ENCODE results near the gene LRR1.
"Not testable (repeated sequence)": the region's sequence is repeated elsewhere in the genome, so short reads cannot be mapped to it uniquely, and the experiment has no call there.

Gene LRR1

DNA sequence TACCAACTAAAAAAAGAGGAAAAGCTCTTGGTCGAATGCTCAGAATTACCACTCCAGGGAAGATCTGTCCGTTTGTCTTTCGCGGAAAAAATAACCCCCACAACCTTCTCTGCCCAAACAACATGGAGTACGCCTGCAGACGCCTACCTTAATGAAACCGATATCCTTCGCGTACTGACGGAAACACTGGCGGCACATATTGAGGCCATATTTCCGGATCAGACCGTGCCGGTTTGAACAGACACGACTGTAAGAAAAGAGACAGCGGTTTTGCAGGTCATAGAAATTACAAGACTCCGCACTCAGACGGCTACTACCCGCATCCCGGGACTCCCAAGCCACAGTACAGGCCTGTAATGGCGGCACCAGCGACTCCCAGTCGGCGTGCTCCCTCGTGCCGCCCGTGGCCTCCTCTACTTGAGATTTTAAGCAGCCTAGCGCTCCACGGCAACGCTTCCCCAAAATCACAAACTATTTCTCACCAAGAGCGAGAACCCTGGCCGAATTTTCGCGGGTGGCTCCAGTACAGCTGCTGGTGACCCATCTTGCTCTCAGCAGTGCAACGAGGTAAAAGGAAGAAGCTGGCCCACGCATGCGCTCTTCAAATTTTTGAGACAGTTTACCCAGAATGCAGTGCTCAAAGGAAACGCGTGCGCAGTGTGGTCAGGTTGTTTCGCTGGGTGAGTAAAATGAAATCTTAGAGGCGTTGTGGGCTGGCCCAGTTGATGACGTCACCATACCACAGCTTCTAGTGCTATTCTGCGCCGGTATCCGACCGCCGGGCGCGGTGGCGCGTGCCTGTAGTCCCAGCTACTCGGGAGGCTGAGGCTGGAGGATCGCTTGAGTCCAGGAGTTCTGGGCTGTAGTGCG is 12.7 kb upstream of the LRR1 start, which contains the start of gene RPS29:
TSS of gene RPS29 (minus strand) at position 578 of the 870 bp plus-strand sequence. CDS start at position 544, 34 bp downstream.
- in situ Hi-C loops (cut with MboI; ENCODE audit: low sequenced_read_pairs), result no loop called here

DNA sequence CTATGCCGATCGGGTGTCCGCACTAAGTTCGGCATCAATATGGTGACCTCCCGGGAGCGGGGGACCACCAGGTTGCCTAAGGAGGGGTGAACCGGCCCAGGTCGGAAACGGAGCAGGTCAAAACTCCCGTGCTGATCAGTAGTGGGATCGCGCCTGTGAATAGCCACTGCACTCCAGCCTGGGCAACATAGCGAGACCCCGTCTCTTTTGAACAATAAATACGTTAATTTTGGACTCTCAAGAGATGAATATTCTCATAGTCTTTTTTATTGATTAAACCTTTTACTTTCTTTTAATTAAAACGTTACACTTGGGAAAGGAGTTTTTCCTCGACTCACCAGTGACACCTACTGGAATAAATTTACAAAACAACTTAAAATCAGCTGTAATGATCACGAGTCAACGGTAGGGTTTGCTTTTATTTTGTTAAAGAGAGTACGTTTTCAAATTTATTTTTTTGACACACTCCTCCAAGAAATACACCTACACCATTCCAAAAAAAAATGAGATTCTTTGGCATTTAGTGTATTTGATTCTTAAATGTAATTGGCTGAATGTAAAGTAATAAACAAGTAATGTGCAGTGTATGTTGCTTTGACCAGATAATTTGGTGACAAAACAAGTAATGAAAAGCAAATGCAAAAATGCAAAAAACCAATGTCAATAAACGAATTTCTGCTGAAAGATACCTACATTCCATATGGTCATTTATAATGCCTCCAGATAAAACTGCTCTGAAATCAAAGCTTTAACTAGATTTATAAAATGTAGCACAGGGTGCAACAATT is 11.9 kb upstream of the LRR1 start:
- in situ Hi-C loops (cut with MboI; ENCODE audit: low sequenced_read_pairs), result no loop called here

DNA sequence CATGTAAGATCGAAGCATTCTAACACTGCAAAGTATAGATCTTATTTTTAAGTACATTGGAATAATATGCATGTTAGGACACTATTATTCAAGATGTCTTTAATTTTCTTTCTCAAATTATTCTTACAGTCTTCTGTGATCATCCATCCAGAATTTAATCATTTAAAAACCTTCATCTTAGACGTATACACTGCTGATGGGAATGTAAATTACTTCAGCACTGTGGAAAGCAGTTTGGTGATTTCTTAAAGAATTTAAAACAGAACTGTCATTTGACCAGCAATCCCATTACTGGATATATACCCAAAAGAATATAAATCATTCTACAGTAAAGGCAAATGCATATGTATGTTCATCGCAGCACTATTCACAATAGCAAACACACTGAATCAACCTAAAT is 9.4 kb upstream of the LRR1 start:
- in situ Hi-C loops (cut with MboI; ENCODE audit: low sequenced_read_pairs), result no loop called here

DNA sequence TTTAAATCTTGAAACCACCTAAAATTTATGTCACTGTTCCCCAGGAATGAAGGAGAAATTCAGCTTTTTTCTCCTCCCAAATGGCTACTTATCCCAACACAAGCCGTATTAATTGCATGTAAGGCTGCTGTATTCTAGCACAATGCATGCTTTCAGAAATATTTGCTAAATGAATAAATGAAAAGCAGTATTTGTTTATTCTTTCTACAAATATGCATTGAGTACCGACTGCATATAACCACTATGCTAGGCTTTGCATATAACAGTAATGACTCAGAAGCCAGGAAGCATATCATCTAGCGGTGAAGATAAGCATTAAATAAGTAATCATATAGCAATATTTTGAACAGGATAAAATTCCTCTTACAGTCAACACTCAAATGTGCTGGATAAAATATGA is 5.7 kb upstream of the LRR1 start:
- in situ Hi-C loops (cut with MboI; ENCODE audit: low sequenced_read_pairs), result no loop called here

DNA sequence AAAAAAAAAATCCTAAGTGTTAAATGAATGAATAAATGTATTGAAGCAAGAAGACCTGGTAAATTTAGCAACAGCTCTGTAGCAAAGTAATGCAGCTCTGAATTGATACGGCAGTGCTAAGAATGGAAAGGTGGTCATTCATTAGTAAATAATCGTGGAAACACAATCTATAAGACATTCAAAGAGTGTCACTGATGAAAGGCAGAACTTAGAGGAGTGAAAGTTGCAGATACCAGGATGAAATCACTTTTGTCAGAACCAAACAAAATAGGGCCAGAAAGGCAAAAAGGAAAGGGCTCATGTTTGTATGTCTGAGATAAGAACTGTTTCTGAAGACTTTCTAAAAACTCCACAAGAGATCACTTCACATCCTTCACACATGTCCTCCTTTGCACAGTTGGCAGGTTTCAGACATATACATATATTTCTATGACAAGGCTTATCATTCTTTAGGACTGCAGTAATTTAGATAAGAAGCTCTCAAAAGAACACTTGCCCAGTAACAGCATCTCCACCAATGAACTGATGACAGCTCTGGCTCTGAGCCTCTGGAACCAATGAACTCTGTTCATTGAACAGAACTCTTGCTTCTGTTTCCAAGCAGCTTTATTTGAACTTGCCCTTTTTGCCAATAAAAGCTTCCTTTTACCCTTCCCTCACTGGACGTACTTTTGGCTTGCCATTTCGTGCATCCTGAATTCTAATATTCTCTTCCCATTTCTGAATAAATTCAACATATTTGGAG is 4.2 kb upstream of the LRR1 start:
- in situ Hi-C loops (cut with MboI; ENCODE audit: low sequenced_read_pairs), result no loop called here

DNA sequence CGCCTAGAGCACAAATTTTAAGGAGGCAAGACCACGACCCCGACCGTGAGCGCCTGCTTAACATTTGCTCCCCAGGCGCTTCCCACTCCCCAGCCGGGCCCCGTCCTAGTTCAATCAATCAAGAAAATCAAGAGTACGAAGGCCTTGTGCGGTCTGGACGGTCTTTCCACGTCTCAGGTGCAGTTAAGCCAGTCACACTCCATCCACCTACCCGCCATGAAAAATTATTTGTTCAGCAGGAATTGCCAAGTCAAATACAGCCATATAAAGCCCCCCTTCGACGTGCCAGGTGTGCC is 603 bp upstream of the LRR1 start:
- in situ Hi-C loops (cut with MboI; ENCODE audit: low sequenced_read_pairs), result no loop called here

DNA sequence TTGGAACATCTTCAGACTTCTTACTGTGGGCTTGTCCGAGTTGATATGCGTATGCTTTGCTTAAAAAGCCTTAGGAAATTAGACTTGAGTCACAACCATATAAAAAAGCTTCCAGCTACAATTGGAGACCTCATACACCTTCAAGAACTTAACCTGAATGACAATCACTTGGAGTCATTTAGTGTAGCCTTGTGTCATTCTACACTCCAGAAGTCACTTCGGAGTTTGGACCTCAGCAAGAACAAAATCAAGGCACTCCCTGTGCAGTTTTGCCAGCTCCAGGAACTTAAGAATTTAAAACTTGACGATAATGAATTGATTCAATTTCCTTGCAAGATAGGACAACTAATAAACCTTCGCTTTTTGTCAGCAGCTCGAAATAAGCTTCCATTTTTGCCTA is 8.8 kb downstream of the LRR1 start:
- in situ Hi-C loops (cut with MboI; ENCODE audit: low sequenced_read_pairs), result no loop called here

DNA sequence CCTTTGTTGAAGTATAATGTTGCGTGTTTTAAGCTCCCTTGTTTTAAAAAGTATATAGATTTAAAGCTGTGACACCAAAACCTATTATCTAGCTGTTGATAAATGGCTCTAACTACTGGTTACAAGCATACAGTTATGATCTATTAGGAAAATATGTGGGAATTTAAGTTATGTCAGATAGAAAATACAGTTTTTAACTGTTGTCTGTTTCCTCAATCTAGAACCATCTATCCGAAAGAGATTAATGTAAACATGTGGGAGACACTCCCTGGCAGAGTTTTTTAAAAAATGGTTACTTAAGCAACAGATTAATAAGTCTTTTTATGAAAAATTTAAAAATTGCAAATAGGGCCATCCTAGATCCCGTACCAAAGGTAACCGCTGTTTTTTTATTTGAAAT is 13.5 kb downstream of the LRR1 start:
- in situ Hi-C loops (cut with MboI; ENCODE audit: low sequenced_read_pairs), result no loop called here

DNA sequence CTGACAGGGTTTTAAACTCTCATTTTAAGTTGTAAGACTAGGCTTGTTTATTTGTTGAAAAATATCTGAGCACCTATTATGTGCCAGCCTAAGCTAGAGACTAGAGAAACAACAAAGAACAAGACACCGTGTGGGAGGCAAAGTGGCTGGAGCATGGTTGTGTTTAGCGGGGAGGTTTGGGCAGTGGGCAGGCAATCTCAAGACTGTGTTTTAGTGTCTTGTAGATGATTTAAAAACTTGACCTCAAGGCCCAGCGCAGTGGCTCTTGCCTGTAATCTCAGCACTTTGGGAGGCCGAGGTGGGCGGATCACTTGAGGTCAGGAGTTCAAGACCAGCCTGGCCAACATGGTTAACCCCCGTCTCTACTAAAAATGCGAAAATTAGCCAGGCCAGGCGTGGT is 13.9 kb downstream of the LRR1 start:
- in situ Hi-C loops (cut with MboI; ENCODE audit: low sequenced_read_pairs), result no loop called here

DNA sequence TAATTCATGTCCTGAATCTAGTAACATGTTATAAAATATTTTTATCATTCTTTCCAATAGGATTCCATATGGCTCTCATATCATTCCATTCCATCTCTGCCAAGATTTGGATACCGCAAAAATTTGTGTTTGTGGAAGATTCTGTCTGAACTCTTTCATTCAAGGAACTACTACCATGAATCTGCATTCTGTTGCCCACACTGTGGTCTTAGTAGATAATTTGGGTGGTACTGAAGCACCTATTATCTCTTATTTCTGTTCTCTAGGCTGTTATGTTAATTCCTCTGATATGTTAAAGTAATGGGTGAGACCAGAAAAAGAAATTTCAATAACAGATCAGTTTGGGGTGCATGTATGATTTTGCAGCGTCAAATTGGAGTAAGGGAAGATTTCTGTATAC is 15.5 kb downstream of the LRR1 start:
- in situ Hi-C loops (cut with MboI; ENCODE audit: low sequenced_read_pairs), result no loop called here

DNA sequence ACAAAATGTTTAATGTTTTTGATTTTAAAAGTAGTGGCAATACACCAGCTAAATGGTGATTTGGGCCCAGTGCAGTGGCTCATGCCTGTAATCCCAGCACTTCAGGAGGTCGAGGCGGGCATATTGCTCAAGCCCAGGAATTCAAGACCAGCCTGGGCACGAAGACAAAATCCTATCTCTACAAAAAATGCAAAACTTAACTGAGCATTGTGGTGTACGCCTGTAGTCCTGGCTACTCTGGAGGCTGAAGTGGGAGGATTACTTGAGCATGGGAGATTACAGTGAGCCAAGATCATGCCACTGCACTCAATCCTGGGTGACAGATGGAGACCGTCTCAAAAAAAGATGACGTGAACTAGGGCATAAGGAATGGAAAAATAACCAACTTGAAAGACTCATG is 17.0 kb downstream of the LRR1 start:
- in situ Hi-C loops (cut with MboI; ENCODE audit: low sequenced_read_pairs), result no loop called here

DNA sequence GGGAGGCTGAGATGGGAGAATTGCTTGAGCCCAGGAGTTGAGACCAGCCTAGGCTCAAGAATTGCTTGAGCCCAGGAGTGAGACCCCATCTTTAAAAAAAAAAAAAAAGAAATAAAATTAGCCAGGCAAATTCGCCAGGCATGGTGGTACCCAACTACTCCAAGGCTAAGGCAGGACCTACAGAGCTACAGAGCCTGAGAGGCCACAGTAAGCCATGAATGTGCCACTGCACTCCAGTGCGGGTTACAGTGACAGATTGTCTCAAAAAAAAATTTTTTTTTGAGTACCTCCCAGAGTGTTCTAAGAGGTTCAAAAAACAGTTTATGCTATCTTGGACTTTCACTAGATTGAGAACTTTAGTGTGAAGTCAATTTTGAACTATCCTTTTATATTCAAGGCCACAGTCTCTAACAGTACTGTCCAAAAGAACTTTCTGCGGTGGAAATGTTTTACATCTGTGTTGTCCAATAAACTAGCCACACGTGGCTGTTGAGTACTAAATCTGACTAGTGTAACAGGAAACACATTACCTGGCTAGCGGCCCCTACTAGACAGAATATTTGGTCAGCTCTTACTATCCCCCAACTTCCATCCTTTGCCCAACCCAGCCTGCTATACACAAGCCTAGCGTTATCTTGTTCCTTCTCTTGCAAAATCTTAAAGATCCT is 19.2 kb downstream of the LRR1 start:
- in situ Hi-C loops (cut with MboI; ENCODE audit: low sequenced_read_pairs), result no loop called here

DNA sequence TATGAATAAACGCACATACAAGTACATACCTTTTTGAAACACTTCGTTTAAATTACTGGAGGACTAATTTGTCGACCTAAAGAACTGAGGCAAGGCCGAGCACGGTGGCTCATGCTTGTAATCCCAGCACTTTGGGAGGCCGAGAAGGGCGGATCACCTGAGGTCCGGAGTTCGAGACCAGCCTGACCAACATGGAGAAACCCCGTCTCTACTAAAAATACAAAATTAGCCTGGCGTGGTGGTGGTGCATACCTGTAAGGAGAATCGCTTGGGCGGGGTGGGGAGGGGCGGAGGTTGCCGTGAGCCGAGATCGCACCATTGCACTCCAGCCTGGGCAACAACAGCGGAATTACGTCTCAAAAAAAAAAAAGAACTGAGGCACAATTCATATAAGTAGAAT is 20.5 kb downstream of the LRR1 start:
- in situ Hi-C loops (cut with MboI; ENCODE audit: low sequenced_read_pairs), result not testable (repeated sequence)

DNA sequence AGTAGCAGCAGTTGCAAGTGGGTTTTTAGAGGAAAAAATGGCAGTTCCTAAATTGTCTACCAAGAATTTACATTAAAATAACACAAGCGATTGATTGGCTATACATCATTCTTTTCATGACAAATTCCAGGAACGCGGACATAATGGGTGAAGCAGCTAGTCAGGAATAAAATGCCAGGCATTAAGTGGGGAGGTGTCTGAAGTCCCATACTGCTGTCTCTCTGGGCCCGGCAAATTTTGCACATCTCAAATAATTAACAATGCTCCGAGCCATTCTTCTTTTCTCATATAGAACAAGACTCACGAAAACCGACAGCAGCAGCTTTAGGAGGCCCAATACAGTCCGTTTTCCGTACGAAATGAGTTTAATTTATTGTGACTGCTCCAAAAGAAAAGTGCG is 21.0 kb downstream of the LRR1 start:
- in situ Hi-C loops (cut with MboI; ENCODE audit: low sequenced_read_pairs), result no loop called here

DNA sequence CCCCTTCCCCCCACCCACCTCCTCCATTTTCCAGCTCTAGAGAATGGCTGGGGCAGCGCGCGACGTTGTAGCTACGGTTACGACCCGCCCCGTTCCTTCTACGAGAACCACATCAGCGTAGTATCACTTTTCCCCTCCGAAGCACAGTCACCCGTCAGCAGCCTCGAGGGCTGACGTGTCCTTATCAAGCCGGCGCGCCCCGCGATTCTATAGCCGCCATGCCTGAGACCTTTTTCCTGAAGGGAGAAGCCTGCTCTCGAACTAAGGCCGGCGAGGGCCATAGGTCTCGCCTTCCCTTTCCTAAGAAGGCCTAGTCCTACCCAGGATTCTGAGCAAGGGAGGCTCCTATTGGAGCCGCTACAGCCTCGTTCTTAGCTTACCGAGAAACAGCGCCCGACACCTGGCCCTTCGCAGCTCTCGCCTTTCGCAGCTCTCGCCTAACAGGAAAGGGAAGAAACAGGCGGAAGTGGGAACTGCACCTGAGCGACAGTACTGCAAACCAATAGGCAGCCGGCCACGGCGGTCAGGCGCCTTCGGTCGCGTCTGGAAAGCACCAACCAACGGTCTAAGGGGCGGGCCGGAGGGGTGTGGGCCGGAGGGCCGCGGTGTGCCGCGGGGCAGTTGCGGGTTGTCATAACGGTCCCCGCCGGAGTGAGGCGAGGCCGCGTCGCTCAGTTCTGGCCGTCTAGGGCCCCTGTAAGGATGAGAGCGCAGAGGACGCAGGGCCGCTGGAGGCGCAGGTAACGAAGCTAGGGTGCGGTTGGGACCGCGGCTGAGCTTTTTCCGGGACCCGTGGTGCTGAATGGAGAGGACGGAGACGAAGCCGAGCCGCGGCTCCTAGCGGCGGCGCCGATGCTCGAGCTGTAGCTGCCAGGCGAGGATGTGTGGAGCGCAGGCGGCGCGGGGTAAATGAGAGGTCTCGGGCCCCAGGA is 21.7 kb downstream of the LRR1 start, which contains the start of the genes MGAT2 and RPL36AL:
TSS of gene MGAT2 (plus strand) at position 618 of the 932 bp plus-strand sequence. CDS start 470 bp downstream, outside the sequence.
TSS of gene RPL36AL (minus strand) at position 445 of the 932 bp plus-strand sequence. CDS start 1,522 bp downstream, outside the sequence.
- in situ Hi-C loops (cut with MboI; ENCODE audit: low sequenced_read_pairs), result no loop called here

DNA sequence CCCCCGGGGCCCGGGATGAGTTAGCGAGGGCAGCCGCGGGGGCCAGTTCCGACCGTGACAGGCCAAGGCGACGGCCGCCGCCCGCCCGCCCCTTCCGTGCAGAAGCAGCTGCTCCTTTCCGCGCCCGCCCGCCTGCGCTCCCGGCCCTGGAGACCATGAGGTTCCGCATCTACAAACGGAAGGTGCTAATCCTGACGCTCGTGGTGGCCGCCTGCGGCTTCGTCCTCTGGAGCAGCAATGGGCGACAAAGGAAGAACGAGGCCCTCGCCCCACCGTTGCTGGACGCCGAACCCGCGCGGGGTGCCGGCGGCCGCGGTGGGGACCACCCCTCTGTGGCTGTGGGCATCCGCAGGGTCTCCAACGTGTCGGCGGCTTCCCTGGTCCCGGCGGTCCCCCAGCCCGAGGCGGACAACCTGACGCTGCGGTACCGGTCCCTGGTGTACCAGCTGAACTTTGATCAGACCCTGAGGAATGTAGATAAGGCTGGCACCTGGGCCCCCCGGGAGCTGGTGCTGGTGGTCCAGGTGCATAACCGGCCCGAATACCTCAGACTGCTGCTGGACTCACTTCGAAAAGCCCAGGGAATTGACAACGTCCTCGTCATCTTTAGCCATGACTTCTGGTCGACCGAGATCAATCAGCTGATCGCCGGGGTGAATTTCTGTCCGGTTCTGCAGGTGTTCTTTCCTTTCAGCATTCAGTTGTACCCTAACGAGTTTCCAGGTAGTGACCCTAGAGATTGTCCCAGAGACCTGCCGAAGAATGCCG is 22.6 kb downstream of the LRR1 start:
- in situ Hi-C loops (cut with MboI; ENCODE audit: low sequenced_read_pairs), result no loop called here

DNA sequence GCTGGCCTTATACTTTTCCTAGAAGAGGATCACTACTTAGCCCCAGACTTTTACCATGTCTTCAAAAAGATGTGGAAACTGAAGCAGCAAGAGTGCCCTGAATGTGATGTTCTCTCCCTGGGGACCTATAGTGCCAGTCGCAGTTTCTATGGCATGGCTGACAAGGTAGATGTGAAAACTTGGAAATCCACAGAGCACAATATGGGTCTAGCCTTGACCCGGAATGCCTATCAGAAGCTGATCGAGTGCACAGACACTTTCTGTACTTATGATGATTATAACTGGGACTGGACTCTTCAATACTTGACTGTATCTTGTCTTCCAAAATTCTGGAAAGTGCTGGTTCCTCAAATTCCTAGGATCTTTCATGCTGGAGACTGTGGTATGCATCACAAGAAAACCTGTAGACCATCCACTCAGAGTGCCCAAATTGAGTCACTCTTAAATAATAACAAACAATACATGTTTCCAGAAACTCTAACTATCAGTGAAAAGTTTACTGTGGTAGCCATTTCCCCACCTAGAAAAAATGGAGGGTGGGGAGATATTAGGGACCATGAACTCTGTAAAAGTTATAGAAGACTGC is 23.4 kb downstream of the LRR1 start:
- in situ Hi-C loops (cut with MboI; ENCODE audit: low sequenced_read_pairs), result no loop called here

DNA sequence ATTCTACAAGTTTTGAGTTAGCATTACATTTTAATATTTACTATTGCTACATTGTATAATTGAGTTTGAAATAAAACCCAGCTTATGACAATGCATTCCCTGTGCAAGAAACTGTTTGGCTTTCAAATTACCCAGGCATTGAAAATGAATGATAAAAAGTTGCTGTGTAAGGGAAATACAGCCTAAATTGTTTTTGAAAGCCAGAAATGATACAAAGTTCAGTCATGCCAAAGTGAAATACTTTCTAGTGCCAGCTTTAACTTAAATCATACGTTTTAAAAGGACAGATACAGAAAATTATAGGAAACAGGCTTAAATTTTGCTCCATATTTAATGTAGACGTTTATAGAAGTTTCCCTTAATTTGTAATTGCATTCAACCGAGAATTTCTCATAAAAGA is 24.6 kb downstream of the LRR1 start:
- in situ Hi-C loops (cut with MboI; ENCODE audit: low sequenced_read_pairs), result no loop called here
